ENCODE results near the gene MAP3K21.

GRCh38 chr1:233357595-233358397, 30.3 kb downstream of the MAP3K21 start:
- TF ChIP-seq CTCF (conservative IDR thresholded peaks at IDR 0.05; ENCODE audit: low read depth, low read length) (no peak), MAFK (IDR thresholded peaks at IDR 0.05; ENCODE audit: low read depth, low read length) (no peak), RCOR1 (IDR thresholded peaks at IDR 0.05; ENCODE audit: insufficient replicate concordance, low read length) (no peak), ELK1 (IDR thresholded peaks at IDR 0.05; ENCODE audit: borderline replicate concordance, low read depth, low read length) (no peak), CEBPB (IDR thresholded peaks at IDR 0.05; ENCODE audit: low read depth, low read length) (no peak), MXI1 (IDR thresholded peaks at IDR 0.05; ENCODE audit: borderline replicate concordance, low read depth, low read length) (no peak), RAD21 (IDR thresholded peaks at IDR 0.05; ENCODE audit: low read length) (no peak), POLR2A (IDR thresholded peaks at IDR 0.05; ENCODE audit: low read depth, low read length) (no peak), CHD1 (IDR thresholded peaks at IDR 0.05; ENCODE audit: low read depth, low read length) (no peak)
